Natural killer cell (primary cell): ENCODE data around the gene ITPKB. TPM values are rescaled to one million over a fixed set of nuclear protein-coding genes. Genes with fewer than 3 reads are reported as not detected.
A peak's percentile ranks its signal among the peaks of the same experiment; 100 is the strongest.

ENCODE experiments used
- ATAC-seq, 3 donors: fragments of 150-1000 bp in 2 of 3; fragments of 200-7000 bp in 1 of 3; cut with Tn5 transposase; 1 replicate in 1 of 3; 2 replicates in 2 of 3; pipeline ENCODE4 v1.10.0; 2021; ENCODE audit warnings: mild to moderate bottlenecking in 2 of 3, moderate library complexity in 2 of 3
- DNase-seq, 2 donors: peaks; one replicate each; pipeline versions ENCODE4 v3.0.0 to v3.0.0-alpha.2; 2013 to 2021; ENCODE audit warnings: mixed read lengths in 1 of 2
- H3K27ac ChIP-seq: one replicate; pipeline ENCODE4 v1.5.1; 2013; ENCODE audit warnings: mild to moderate bottlenecking, low read length
- H3K27me3 ChIP-seq: one replicate; pipeline ENCODE4 v1.6.1; 2013; ENCODE audit warnings: low read length; ENCODE audit not compliant: control insufficient read depth, insufficient read depth
- H3K36me3 ChIP-seq: one replicate; pipeline ENCODE4 v1.6.1; 2013; ENCODE audit warnings: low read length; ENCODE audit not compliant: control insufficient read depth, insufficient read depth
- H3K4me1 ChIP-seq: one replicate; pipeline ENCODE4 v1.6.1; 2013; ENCODE audit warnings: low read length; ENCODE audit not compliant: control insufficient read depth, insufficient read depth
- H3K4me3 ChIP-seq: one replicate; pipeline ENCODE4 v1.5.1; 2013; ENCODE audit warnings: low read length
- H3K9me3 ChIP-seq: one replicate; pipeline ENCODE4 v1.6.1; 2013; ENCODE audit warnings: low read length; ENCODE audit not compliant: control insufficient read depth, insufficient read depth
- H3K27ac Mint-ChIP-seq, 2 donors: one replicate each; pipeline ENCODE4 v1.8.0; 2022; ENCODE audit warnings: mild to moderate bottlenecking in 2 of 2, mixed read lengths in 2 of 2, moderate library complexity in 1 of 2
- H3K27me3 Mint-ChIP-seq, 2 donors: one replicate each; pipeline ENCODE4 v1.8.0; 2022; ENCODE audit warnings: low read depth in 2 of 2, mixed read lengths in 2 of 2
- H3K36me3 Mint-ChIP-seq: one replicate; pipeline ENCODE4 v1.8.0; 2022; ENCODE audit warnings: mixed read lengths
- H3K4me1 Mint-ChIP-seq, 2 donors: one replicate each; pipeline ENCODE4 v1.8.0; 2022; ENCODE audit warnings: mixed read lengths in 2 of 2
- H3K4me3 Mint-ChIP-seq: one replicate; pipeline ENCODE4 v1.8.0; 2022; ENCODE audit warnings: mild to moderate bottlenecking, moderate library complexity, mixed read lengths
- H3K9me3 Mint-ChIP-seq, 2 donors: one replicate each; pipeline ENCODE4 v1.8.0; 2022; ENCODE audit warnings: mixed read lengths in 2 of 2
- CTCF ChIP-seq: fragments of 200-600 bp; IDR thresholded peaks from one replicate; pipeline ENCODE4 v1.8.0; 2022; ENCODE audit warnings: antibody characterized with exemption
- WGBS: methylation state at CpG from one replicate; pipeline ENCODE4 v1.1.7; 2013; ENCODE audit warnings: missing lambda C conversion rate; ENCODE audit not compliant: insufficient coverage; 5-methylcytosine and 5-hydroxymethylcytosine counted together
- intact Hi-C: fragments of 100-400 bp; cut with micrococcal nuclease; formaldehyde crosslinking; loops from one replicate; pipeline ENCODE4 v1.14.2; 2022
- total RNA-seq, 4 donors: library from RNA; stranded (reverse); fragments of 120-200 nt in 1 of 4; gene quantifications; one replicate each; pipeline versions ENCODE4 v1.2.3 to v1.2.4, GENCODE V29; 2013 to 2022

The ITPKB gene
- total RNA-seq, 3 donors from 2014 or later (not counting 1 experiment from before 2014, with no cell fraction given) = 92.2 to 133 (median 99.0) TPM

- peak overlapping the region; percentile 17 for H3K4me3 ChIP-seq
- Mint-ChIP-seq H3K4me1 (peaks cover 71 to 86% of the 10 kb centered on the region in 2 donors), H3K36me3 (peaks cover 8% of the 10 kb centered on the region), H3K27me3 (no peaks in the 10 kb centered on the region), H3K4me3 (peak overlapping the region; percentile 87), H3K27ac (peak overlapping the region; percentile 84 to 86), H3K9me3 (no peaks in the 10 kb centered on the region)
- no peak for TF ChIP-seq CTCF
- ATAC-seq (no peak), DNase-seq (peak in 1 of 2 donors; percentile 46)
- H3K4me1 ChIP-seq = peaks cover 67% of the 10 kb centered on the region
- intact Hi-C loops = loop anchor here (10.0 kb wide), 1 partner anchor 92 kb away; no protein-coding TSS in a partner anchor
- H3K27ac ChIP-seq = peak overlapping the region; percentile 18
- no peaks in the 10 kb centered on the region for H3K27me3 ChIP-seq
- H3K9me3 ChIP-seq = no peaks in the 10 kb centered on the region
- peaks cover 39% of the 10 kb centered on the region for H3K36me3 ChIP-seq
- WGBS = 49% methylated on average over 4 of the region's 4 CpGs
Observed at GRCh38 chr1:226732856-226733291, 6.2 kb downstream of the ITPKB start.

- Histone ChIP-seq H3K4me1 (peaks cover 69% of the 10 kb centered on the region), H3K4me3 (no peak overlapping the region), H3K9me3 (no peaks in the 10 kb centered on the region), H3K36me3 (peaks cover 37% of the 10 kb centered on the region), H3K27ac (peak overlapping the region; percentile 6), H3K27me3 (no peaks in the 10 kb centered on the region)
- no peaks in the 10 kb centered on the region for H3K27me3 Mint-ChIP-seq
- DNase-seq (peak in 1 of 2 donors; percentile 37), ATAC-seq (no peak)
- WGBS = 43% methylated on average over 3 of the region's 3 CpGs
- TF ChIP-seq CTCF = no peak
- peak overlapping the region; percentile 87 for H3K4me3 Mint-ChIP-seq
- H3K4me1 Mint-ChIP-seq = peaks cover 86 to 93% of the 10 kb centered on the region in 2 donors
- peaks cover 8% of the 10 kb centered on the region for H3K36me3 Mint-ChIP-seq
- no peaks in the 10 kb centered on the region for H3K9me3 Mint-ChIP-seq
- H3K27ac Mint-ChIP-seq = peak overlapping the region; percentile 84 to 86
- intact Hi-C loops = loop anchor here (2.0 to 10.0 kb wide), 2 partner anchors 19 to 93 kb away; no protein-coding TSS in a partner anchor
Observed at GRCh38 chr1:226731257-226731893, 7.7 kb downstream of the ITPKB start.

GRCh38 chr1:226730836-226731235, 8.2 kb downstream of the ITPKB start:
- no peaks in the 10 kb centered on the region for H3K27me3 Mint-ChIP-seq

More at GRCh38 chr1:226730836-226731235, 8.2 kb downstream of the ITPKB start:
- intact Hi-C loops = loop anchor here (2.0 to 10.0 kb wide), 2 partner anchors 18 to 94 kb away; no protein-coding TSS in a partner anchor
- Mint-ChIP-seq H3K27ac (peak overlapping the region; percentile 84 to 86), H3K9me3 (no peaks in the 10 kb centered on the region), H3K4me1 (peaks cover 91 to 93% of the 10 kb centered on the region in 2 donors), H3K4me3 (peak overlapping the region; percentile 87), H3K36me3 (peaks cover 8% of the 10 kb centered on the region)
- Histone ChIP-seq H3K9me3 (no peaks in the 10 kb centered on the region), H3K27me3 (no peaks in the 10 kb centered on the region), H3K36me3 (peaks cover 36% of the 10 kb centered on the region), H3K4me1 (peaks cover 69% of the 10 kb centered on the region), H3K27ac (peak overlapping the region; percentile 6), H3K4me3 (no peak overlapping the region)
- 87% methylated on average over 2 of the region's 3 CpGs for WGBS
- no peak for ATAC-seq
- TF ChIP-seq CTCF = no peak
- peak in 1 of 2 donors; percentile 48 for DNase-seq
